ENCODE results near the gene ACTR1A.
"Not testable (repeated sequence)": the region's sequence is repeated elsewhere in the genome, so short reads cannot be mapped to it uniquely, and the experiment has no call there.

The ACTR1A gene

GRCh38 chr10:102542800-102543418 lies 40.4 kb upstream of the ACTR1A start:
- H3K4me3 ChIP-seq (replicated peaks in 1 of 2; ENCODE audit: low read depth in 2 of 2, low read length in 2 of 2): no peak overlapping the region
- DNase-seq (ENCODE audit: low read depth in 2 of 2): peak in 1 of 2 donors; percentile 75
- TF ChIP-seq CTCF (IDR thresholded peaks at IDR 0.05; ENCODE audit: low read depth, low read length): no peak

- peak; percentile 45 for TF ChIP-seq CTCF (IDR thresholded peaks at IDR 0.05; ENCODE audit: low read depth, low read length)
- DNase-seq (ENCODE audit: low read depth in 2 of 2): peak; percentile 34 to 42
- no peak overlapping the region for H3K4me3 ChIP-seq (replicated peaks in 1 of 2; ENCODE audit: low read depth in 2 of 2, low read length in 2 of 2)
Measured at GRCh38 chr10:102540023-102540422, 37.5 kb upstream of the ACTR1A start.

GRCh38 chr10:102538811-102539210 lies 36.3 kb upstream of the ACTR1A start:
- no peak for TF ChIP-seq CTCF (IDR thresholded peaks at IDR 0.05; ENCODE audit: low read depth, low read length)
- DNase-seq (ENCODE audit: low read depth in 2 of 2): no peak
- H3K4me3 ChIP-seq (replicated peaks in 1 of 2; ENCODE audit: low read depth in 2 of 2, low read length in 2 of 2): no peak overlapping the region

- no peak for DNase-seq (ENCODE audit: low read depth in 2 of 2)
- TF ChIP-seq CTCF (IDR thresholded peaks at IDR 0.05; ENCODE audit: low read depth, low read length): no peak
- no peak overlapping the region for H3K4me3 ChIP-seq (replicated peaks in 1 of 2; ENCODE audit: low read depth in 2 of 2, low read length in 2 of 2)
Measured at GRCh38 chr10:102537948-102538347, 35.4 kb upstream of the ACTR1A start.

- no peak overlapping the region for H3K4me3 ChIP-seq (replicated peaks in 1 of 2; ENCODE audit: low read depth in 2 of 2, low read length in 2 of 2)
- TF ChIP-seq CTCF (IDR thresholded peaks at IDR 0.05; ENCODE audit: low read depth, low read length): no peak
- DNase-seq (ENCODE audit: low read depth in 2 of 2): no peak
Measured at GRCh38 chr10:102537367-102537766, 34.9 kb upstream of the ACTR1A start.

- H3K4me3 ChIP-seq (replicated peaks in 1 of 2; ENCODE audit: low read depth in 2 of 2, low read length in 2 of 2): no peak overlapping the region
- no peak for TF ChIP-seq CTCF (IDR thresholded peaks at IDR 0.05; ENCODE audit: low read depth, low read length)
- no peak for DNase-seq (ENCODE audit: low read depth in 2 of 2)
Measured at GRCh38 chr10:102535481-102536147, 33.1 kb upstream of the ACTR1A start.

GRCh38 chr10:102534966-102535365 lies 32.5 kb upstream of the ACTR1A start:
- DNase-seq (ENCODE audit: low read depth in 2 of 2); H3K4me3 ChIP-seq (replicated peaks in 1 of 2; ENCODE audit: low read depth in 2 of 2, low read length in 2 of 2): not testable (repeated sequence)
